NCI-H226 (cell line): ENCODE results near the gene PRKCZ.

Experiments used
- DNase-seq: peaks from one replicate; pipeline ENCODE4 v3.0.0-alpha.2; 2015

PRKCZ gene

GRCh38 chr1:2214541-2215241 lies 164.5 kb downstream of the PRKCZ start:
- no peak for DNase-seq

GRCh38 chr1:2215329-2215728 lies 165.1 kb downstream of the PRKCZ start:
- no peak for DNase-seq

- no peak for DNase-seq
Observed at GRCh38 chr1:2215909-2216766, 165.9 kb downstream of the PRKCZ start.

- DNase-seq = no peak
Observed at GRCh38 chr1:2216767-2217058, 166.5 kb downstream of the PRKCZ start.

- DNase-seq = no peak
Observed at GRCh38 chr1:2221271-2221670, 171.1 kb downstream of the PRKCZ start.

- no peak for DNase-seq
Observed at GRCh38 chr1:2224170-2224584, 174.0 kb downstream of the PRKCZ start.

GRCh38 chr1:2224631-2225428 lies 174.6 kb downstream of the PRKCZ start:
- DNase-seq = no peak

GRCh38 chr1:2226525-2227345 lies 176.5 kb downstream of the PRKCZ start:
- DNase-seq = no peak

- peak; percentile 83 for DNase-seq
Observed at GRCh38 chr1:2227346-2228156, 177.3 kb downstream of the PRKCZ start.

- no peak for DNase-seq
Observed at GRCh38 chr1:2228157-2228594, 178.0 kb downstream of the PRKCZ start, which contains the start of gene SKI. TSS of gene SKI (plus strand) at chr1:2228319. CDS start at chr1:2228767, 448 bp downstream.

GRCh38 chr1:2228694-2229036 lies 178.5 kb downstream of the PRKCZ start:
- DNase-seq = no peak

- DNase-seq = peak; percentile 54
Observed at GRCh38 chr1:2229037-2229864, 179.0 kb downstream of the PRKCZ start.

- no peak for DNase-seq
Observed at GRCh38 chr1:2229911-2230731, 179.9 kb downstream of the PRKCZ start.

- no peak for DNase-seq
Observed at GRCh38 chr1:2230781-2231531, 180.7 kb downstream of the PRKCZ start.

- DNase-seq = no peak
Observed at GRCh38 chr1:2231532-2232254, 181.5 kb downstream of the PRKCZ start.

GRCh38 chr1:2232255-2232915 lies 182.2 kb downstream of the PRKCZ start:
- DNase-seq = no peak

- DNase-seq = no peak
Observed at GRCh38 chr1:2232916-2233438, 182.8 kb downstream of the PRKCZ start.

- no peak for DNase-seq
Observed at GRCh38 chr1:2233468-2233867, 183.3 kb downstream of the PRKCZ start.
